K562 (cell line): ENCODE results near the gene HORMAD1. TPM values are rescaled to one million over a fixed set of nuclear protein-coding genes. Genes with fewer than 3 reads are reported as not detected.

Experiments used
- CTBP1 ChIP-seq: fragments of 450-650 bp; IDR thresholded peaks from 2 replicates; pipeline ENCODE4 v1.6.1; 2016; ENCODE audit warnings: borderline replicate concordance
- EP400 ChIP-seq: fragments of 450-650 bp; IDR thresholded peaks from 2 replicates; pipeline ENCODE4 v1.6.1; 2017; ENCODE audit warnings: antibody characterized with exemption, mild to moderate bottlenecking, moderate library complexity
- ERF ChIP-seq: fragments of 450-650 bp; formaldehyde crosslinking; IDR thresholded peaks from 2 replicates; pipeline ENCODE4 v1.4.0; 2020; ENCODE audit warnings: mild to moderate bottlenecking, mixed read lengths
- GTF2A2 ChIP-seq: IDR thresholded peaks from 2 replicates; pipeline ENCODE4 v1.6.1; 2016; ENCODE audit warnings: mild to moderate bottlenecking, missing genetic modification characterization, missing compliant biosample characterization
- HEY1 ChIP-seq: fragments of 250-450 bp; sonication (Bioruptor Pico); IDR thresholded peaks from 2 replicates; pipeline ENCODE4 v1.5.0; 2020; ENCODE audit warnings: mild to moderate bottlenecking, moderate library complexity, borderline replicate concordance
- HMG20B ChIP-seq: fragments of 250-450 bp; sonication (Bioruptor Pico); IDR thresholded peaks from 2 replicates; pipeline ENCODE4 v1.5.0; 2021; ENCODE audit warnings: mild to moderate bottlenecking
- KAT8 ChIP-seq: fragments of 450-650 bp; IDR thresholded peaks from 2 replicates; pipeline ENCODE4 v1.6.1; 2016; ENCODE audit warnings: low read depth, mild to moderate bottlenecking
- MAZ ChIP-seq, 2 experiments: fragments of 450-650 bp in 1 of 2; sonication (generic) in 1 of 2; formaldehyde crosslinking; IDR thresholded peaks in 1 of 2; conservative IDR thresholded peaks in 1 of 2; 2 replicates each; pipeline versions ENCODE4 v1.4.0 to v1.5.0; 2020; ENCODE audit warnings: mild to moderate bottlenecking in 1 of 2, missing genetic modification reagents in 1 of 2
- SNIP1 ChIP-seq: fragments of 450-650 bp; IDR thresholded peaks from 2 replicates; pipeline ENCODE4 v1.7.1; 2017; ENCODE audit warnings: low read depth, mild to moderate bottlenecking
- SRSF1 ChIP-seq: fragments of 200-400 bp; formaldehyde crosslinking; IDR thresholded peaks from 2 replicates; pipeline ENCODE4 v1.6.1; 2017; ENCODE audit warnings: mild to moderate bottlenecking, low read depth, low read length, moderate library complexity
- TBL1XR1 ChIP-seq, 2 experiments: IDR thresholded peaks; 2 replicates each; pipeline ENCODE4 v1.6.1; 2012; ENCODE audit warnings: improper control_type of control experiment in 2 of 2, low read length in 2 of 2, mild to moderate bottlenecking in 1 of 2
- ZC3H8 ChIP-seq: fragments of 450-650 bp; IDR thresholded peaks from 2 replicates; pipeline ENCODE4 v1.6.1; 2017
- ZNF143 ChIP-seq: sonication (generic); formaldehyde crosslinking; IDR thresholded peaks from 2 replicates; pipeline ENCODE4 v1.9.0; 2022; ENCODE audit warnings: mild to moderate bottlenecking, missing genetic modification reagents
- ZNF583 ChIP-seq: fragments of 250-450 bp; sonication (Bioruptor Pico); IDR thresholded peaks from 2 replicates; pipeline ENCODE4 v1.4.0; 2020
- polyA plus RNA-seq, 8 experiments: library from polyadenylated mRNA; depleted of rRNA in 4 of 8; stranded (reverse) in 5 of 8; unstranded in 3 of 8; fragments of >200 nt; fragmentation: Nextera tagmentation in 2 of 8; fragmentation: Illumina TruSeq in 1 of 8; extraction: Ambion mirVana in 2 of 8; extraction: Trizol in 1 of 8; gene quantifications; 2 replicates each; pipeline versions ENCODE4 v1.2.1 to v1.2.3, GENCODE V29; 2011 to 2014; ENCODE audit warnings: inconsistent platforms in 1 of 8, missing spikeins in 1 of 8
- total RNA-seq, 7 experiments: library from RNA; depleted of rRNA in 6 of 7; stranded (reverse); fragments of >200 nt in 6 of 7; fragmentation: Illumina TruSeq in 2 of 7; extraction: Trizol in 2 of 7; gene quantifications; 2 replicates each; pipeline versions ENCODE4 v1.2.1 to v1.2.3, GENCODE V29; 2011 to 2021; ENCODE audit warnings: low replicate concordance in 1 of 7
- TF ChIP-seq, protein P1 (sequence below), 2 experiments: fragments of 450-650 bp; IDR thresholded peaks; 2 replicates each; pipeline ENCODE4 v1.6.1; 2018; ENCODE audit warnings: mild to moderate bottlenecking in 2 of 2, low read depth in 1 of 2; ENCODE audit not compliant: partially characterized antibody in 2 of 2
- TF ChIP-seq, protein P2 (sequence below): fragments of 450-650 bp; IDR thresholded peaks from 2 replicates; pipeline ENCODE4 v1.6.1; 2016; ENCODE audit warnings: low read depth, mild to moderate bottlenecking, moderate library complexity
- TF ChIP-seq, protein P3 (sequence below): fragments of 250-450 bp; sonication (Bioruptor Pico); IDR thresholded peaks from 2 replicates; pipeline ENCODE4 v1.5.0; 2021; ENCODE audit warnings: mild to moderate bottlenecking, moderate library complexity
- TF ChIP-seq, protein P4 (sequence below): fragments of 450-650 bp; IDR thresholded peaks from 2 replicates; pipeline ENCODE4 v1.6.1; 2016
- TF ChIP-seq, protein P5 (sequence below): sonication (generic); formaldehyde crosslinking; IDR thresholded peaks from 2 replicates; pipeline ENCODE4 v1.8.0; 2022; ENCODE audit warnings: mild to moderate bottlenecking, missing genetic modification reagents

Gene HORMAD1
- total and polyA plus RNA-seq, 9 of the 15 experiments (the other 6 are each of a cell fraction or from before 2014, with no cell fraction given): not detected

DNA sequence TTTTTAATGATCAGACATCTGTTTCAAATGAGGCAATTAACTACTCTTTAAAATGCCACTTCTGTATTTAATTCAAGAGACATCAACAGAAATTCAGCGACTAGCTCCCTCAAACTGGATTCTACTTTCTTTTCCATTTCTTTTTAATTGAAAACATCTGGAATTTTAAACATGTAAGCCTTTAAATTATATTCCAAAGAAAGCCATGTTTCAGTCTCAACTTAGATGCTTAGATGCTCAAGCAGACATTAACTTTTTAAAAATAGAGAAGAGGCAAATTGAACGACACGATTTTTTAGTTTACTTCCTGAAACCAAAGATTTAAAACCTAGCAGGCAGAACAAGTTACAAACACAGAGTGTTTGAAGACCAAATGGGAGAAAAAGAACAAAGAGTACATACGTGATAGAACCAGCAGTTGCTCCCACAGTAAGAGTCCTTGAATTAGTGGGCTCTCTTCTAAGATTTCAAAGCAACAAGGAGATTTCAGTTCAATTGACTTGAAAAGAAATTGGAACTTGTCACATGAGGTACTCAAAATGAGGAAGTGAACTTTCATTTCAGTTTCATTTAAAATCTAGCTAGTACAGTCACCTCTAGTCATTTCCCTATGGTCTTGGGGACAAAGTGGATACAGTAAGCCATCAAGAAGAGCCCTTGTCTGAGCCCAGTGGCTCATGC lies 44.7 kb upstream of the HORMAD1 start, which contains the start of gene CTSS (continued):
- TF ChIP-seq, protein P1, sequence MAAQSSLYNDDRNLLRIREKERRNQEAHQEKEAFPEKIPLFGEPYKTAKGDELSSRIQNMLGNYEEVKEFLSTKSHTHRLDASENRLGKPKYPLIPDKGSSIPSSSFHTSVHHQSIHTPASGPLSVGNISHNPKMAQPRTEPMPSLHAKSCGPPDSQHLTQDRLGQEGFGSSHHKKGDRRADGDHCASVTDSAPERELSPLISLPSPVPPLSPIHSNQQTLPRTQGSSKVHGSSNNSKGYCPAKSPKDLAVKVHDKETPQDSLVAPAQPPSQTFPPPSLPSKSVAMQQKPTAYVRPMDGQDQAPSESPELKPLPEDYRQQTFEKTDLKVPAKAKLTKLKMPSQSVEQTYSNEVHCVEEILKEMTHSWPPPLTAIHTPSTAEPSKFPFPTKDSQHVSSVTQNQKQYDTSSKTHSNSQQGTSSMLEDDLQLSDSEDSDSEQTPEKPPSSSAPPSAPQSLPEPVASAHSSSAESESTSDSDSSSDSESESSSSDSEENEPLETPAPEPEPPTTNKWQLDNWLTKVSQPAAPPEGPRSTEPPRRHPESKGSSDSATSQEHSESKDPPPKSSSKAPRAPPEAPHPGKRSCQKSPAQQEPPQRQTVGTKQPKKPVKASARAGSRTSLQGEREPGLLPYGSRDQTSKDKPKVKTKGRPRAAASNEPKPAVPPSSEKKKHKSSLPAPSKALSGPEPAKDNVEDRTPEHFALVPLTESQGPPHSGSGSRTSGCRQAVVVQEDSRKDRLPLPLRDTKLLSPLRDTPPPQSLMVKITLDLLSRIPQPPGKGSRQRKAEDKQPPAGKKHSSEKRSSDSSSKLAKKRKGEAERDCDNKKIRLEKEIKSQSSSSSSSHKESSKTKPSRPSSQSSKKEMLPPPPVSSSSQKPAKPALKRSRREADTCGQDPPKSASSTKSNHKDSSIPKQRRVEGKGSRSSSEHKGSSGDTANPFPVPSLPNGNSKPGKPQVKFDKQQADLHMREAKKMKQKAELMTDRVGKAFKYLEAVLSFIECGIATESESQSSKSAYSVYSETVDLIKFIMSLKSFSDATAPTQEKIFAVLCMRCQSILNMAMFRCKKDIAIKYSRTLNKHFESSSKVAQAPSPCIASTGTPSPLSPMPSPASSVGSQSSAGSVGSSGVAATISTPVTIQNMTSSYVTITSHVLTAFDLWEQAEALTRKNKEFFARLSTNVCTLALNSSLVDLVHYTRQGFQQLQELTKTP (IDR thresholded peaks at IDR 0.05; ENCODE audit: low read depth in 1 of 2, partially characterized antibody in 2 of 2): peak in 1 of 2 experiments; percentile 55
- TF ChIP-seq SNIP1: no peak
- TF ChIP-seq, protein P2, sequence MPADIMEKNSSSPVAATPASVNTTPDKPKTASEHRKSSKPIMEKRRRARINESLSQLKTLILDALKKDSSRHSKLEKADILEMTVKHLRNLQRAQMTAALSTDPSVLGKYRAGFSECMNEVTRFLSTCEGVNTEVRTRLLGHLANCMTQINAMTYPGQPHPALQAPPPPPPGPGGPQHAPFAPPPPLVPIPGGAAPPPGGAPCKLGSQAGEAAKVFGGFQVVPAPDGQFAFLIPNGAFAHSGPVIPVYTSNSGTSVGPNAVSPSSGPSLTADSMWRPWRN: no peak
- no peak for TF ChIP-seq MAZ (CRISPR knock-in tag; conservative IDR thresholded peaks at IDR 0.05 in 1 of 2, IDR thresholded peaks at IDR 0.05 in 1 of 2)
- TF ChIP-seq, protein P3, sequence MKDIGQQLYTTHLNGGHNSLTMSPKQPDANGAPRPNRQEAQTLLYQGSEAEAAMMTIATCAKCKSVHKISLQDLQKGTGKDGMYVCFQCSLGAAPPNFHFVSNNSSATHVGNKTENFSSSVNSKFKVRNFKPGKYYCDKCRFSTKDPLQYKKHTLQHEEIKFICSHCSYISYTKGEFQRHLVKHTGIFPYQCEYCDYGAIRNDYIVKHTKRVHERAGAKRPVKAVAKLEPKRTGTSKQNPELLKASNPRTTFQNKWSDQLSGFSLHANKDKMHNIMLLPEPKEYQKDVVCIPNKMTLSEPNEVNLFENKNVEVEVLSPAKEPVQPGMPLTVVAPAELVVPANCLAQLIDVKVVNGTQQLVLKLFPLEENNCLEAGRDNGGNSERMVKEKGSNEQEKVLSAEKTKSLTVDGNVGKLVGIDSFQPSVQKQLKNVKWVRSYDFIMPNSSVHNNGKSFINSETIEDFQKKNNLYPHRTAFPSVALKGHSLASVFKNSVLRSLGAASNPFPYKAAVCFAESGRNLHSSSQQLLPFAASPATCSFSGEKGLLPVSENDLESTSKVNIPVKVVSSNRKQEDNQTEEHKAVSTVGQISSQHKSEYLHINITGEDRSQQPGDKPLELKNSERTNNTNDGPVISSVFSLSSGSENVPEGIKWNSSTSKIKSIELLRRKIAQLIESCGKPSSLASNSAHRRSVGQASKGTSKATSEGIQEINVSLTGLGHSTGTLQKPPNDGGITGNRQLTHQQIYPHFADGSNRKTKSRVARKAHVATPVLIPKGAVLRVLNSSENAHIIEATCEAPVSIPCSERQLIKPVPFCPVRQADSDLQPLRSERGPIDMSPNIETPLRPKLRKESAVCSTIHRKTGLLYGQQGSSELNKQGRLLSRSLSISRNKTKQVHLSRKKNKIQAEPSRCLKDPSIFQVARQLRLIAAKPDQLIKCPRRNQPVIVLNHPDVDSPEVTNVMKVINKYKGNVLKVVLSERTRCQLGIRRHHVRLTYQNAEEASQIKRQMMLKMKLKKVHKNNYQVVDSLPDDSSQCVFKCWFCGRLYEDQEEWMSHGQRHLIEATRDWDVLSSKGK: no peak
- TF ChIP-seq CTBP1: peak; percentile 15; the same call in 1 of the 2 replicates
- TF ChIP-seq EP400: 0 out of 2 replicates have a peak, but pooled peaks have one; percentile 43
- TF ChIP-seq ERF: no peak
- TF ChIP-seq, protein P4, sequence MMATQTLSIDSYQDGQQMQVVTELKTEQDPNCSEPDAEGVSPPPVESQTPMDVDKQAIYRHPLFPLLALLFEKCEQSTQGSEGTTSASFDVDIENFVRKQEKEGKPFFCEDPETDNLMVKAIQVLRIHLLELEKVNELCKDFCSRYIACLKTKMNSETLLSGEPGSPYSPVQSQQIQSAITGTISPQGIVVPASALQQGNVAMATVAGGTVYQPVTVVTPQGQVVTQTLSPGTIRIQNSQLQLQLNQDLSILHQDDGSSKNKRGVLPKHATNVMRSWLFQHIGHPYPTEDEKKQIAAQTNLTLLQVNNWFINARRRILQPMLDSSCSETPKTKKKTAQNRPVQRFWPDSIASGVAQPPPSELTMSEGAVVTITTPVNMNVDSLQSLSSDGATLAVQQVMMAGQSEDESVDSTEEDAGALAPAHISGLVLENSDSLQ: peak; percentile 49
- no peak for TF ChIP-seq KAT8
- TF ChIP-seq ZNF583 (CRISPR knock-in tag): no peak
- no peak for TF ChIP-seq GTF2A2
- no peak for TF ChIP-seq TBL1XR1 (IDR thresholded peaks at IDR 0.05; ENCODE audit: low read length in 2 of 2)
- TF ChIP-seq, protein P5, sequence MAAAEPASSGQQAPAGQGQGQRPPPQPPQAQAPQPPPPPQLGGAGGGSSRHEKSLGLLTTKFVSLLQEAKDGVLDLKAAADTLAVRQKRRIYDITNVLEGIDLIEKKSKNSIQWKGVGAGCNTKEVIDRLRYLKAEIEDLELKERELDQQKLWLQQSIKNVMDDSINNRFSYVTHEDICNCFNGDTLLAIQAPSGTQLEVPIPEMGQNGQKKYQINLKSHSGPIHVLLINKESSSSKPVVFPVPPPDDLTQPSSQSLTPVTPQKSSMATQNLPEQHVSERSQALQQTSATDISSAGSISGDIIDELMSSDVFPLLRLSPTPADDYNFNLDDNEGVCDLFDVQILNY: no peak
- TF ChIP-seq SRSF1: no peak
- TF ChIP-seq HMG20B: no peak
- TF ChIP-seq HEY1 (CRISPR knock-in tag): no peak
- TF ChIP-seq ZC3H8: no peak
- TF ChIP-seq ZNF143: no peak
